BJ (cell line): ENCODE measurements around the gene CDCP2. TPM values are rescaled to one million over a fixed set of nuclear protein-coding genes. Genes with fewer than 3 reads are reported as not detected.
"Not testable (repeated sequence)": the region's sequence is repeated elsewhere in the genome, so short reads cannot be mapped to it uniquely, and the experiment has no call there.

Experiments
- CTCF ChIA-PET: fragments of 350-600 bp; formaldehyde crosslinking; extraction: SDS; loops from one replicate; lab custom pipeline; 2021; ENCODE audit warnings: antibody characterized with exemption, inconsistent platforms; lab: Yijun Ruan, JAX
- POLR2A ChIA-PET: fragments of 300-600 bp; sonication (Branson Sonifier 250); formaldehyde crosslinking; extraction: SDS; loops from one replicate; lab custom pipeline; 2021; ENCODE audit warnings: antibody characterized with exemption; lab: Charles Lee
- DNase-seq: peaks from one replicate; pipeline ENCODE4 v3.0.0-alpha.2; 2011; ENCODE audit warnings: low read depth
- H3K27me3 ChIP-seq: 2 replicates; pipeline ENCODE4 v1.6.0; 2011; ENCODE audit warnings: low read length; ENCODE audit not compliant: control insufficient read depth, insufficient read depth
- H3K36me3 ChIP-seq: 2 replicates; pipeline ENCODE4 v1.5.1; 2011; ENCODE audit warnings: low read length; ENCODE audit not compliant: control insufficient read depth, insufficient read depth
- H3K4me3 ChIP-seq: 2 replicates; pipeline ENCODE4 v1.5.1; 2011; ENCODE audit warnings: low read depth, mild to moderate bottlenecking, control low read depth, low read length
- CTCF ChIP-seq: IDR thresholded peaks from 2 replicates; pipeline ENCODE4 v1.5.1; 2011; ENCODE audit warnings: low read depth, mild to moderate bottlenecking, control low read depth, inconsistent platforms, low read length, moderate library complexity; ENCODE audit not compliant: insufficient read depth
- polyA plus RNA-seq: library from polyadenylated mRNA; depleted of rRNA; stranded (reverse); fragments of >200 nt; gene quantifications from 2 replicates; pipeline ENCODE4 v1.2.3, GENCODE V29; 2011

CDCP2 gene
- polyA plus RNA-seq, 1 experiment, result not detected

- Histone ChIP-seq H3K27me3 (no peaks in the 10 kb centered on the region), H3K4me3 (no peak overlapping the region), H3K36me3 (no peaks in the 10 kb centered on the region; the same call in 1 of the 2 replicates)
- TF ChIP-seq CTCF, result no peak
- POLR2A ChIA-PET, result no interaction called here
- CTCF ChIA-PET, result interaction anchor here (1.0 kb wide), 1 partner anchor 22 kb away, joined by 4 read pairs; no protein-coding TSS in a partner anchor
- no peak for DNase-seq
These were observed 57.1 kb downstream of the CDCP2 start for GRCh38 chr1:54095546-54096226.

- H3K27me3 ChIP-seq, H3K4me3 ChIP-seq, DNase-seq, POLR2A ChIA-PET, H3K36me3 ChIP-seq: not testable (repeated sequence)
- CTCF ChIA-PET, result interaction anchor here (1.0 kb wide), 1 partner anchor 23 kb away, joined by 4 read pairs; no protein-coding TSS in a partner anchor
These were observed 58.1 kb downstream of the CDCP2 start for GRCh38 chr1:54094730-54095105.

GRCh38 chr1:54094001-54094729 is 58.6 kb downstream of the CDCP2 start:
- Histone ChIP-seq H3K27me3 (no peaks in the 10 kb centered on the region), H3K4me3 (no peak overlapping the region), H3K36me3 (no peaks in the 10 kb centered on the region; the same call in 1 of the 2 replicates)
- CTCF ChIA-PET, result interaction anchor here (0.6 to 2.4 kb wide), 3 partner anchors 11 to 403 kb away, joined by 4 to 10 read pairs (median 4); no protein-coding TSS in a partner anchor
- no peak for TF ChIP-seq CTCF
- POLR2A ChIA-PET, result no interaction called here
- DNase-seq, result no peak

GRCh38 chr1:54091666-54092065 is 61.1 kb downstream of the CDCP2 start:
- DNase-seq, result no peak
- CTCF ChIA-PET, result interaction anchor here (1.5 kb wide), 1 partner anchor 11 kb away, joined by 4 read pairs; no protein-coding TSS in a partner anchor
- no peak for TF ChIP-seq CTCF
- no peak overlapping the region for H3K4me3 ChIP-seq
- POLR2A ChIA-PET, result no interaction called here
- no peaks in the 10 kb centered on the region for H3K36me3 ChIP-seq
- no peaks in the 10 kb centered on the region for H3K27me3 ChIP-seq

GRCh38 chr1:54088385-54088784 is 64.4 kb downstream of the CDCP2 start:
- Histone ChIP-seq H3K36me3 (no peaks in the 10 kb centered on the region), H3K27me3 (no peaks in the 10 kb centered on the region), H3K4me3 (no peak overlapping the region)
- DNase-seq, result no peak
- no peak for TF ChIP-seq CTCF
- CTCF ChIA-PET, result no interaction called here
- POLR2A ChIA-PET, result no interaction called here
